Fibroblast of lung (primary cell): ENCODE measurements around the gene GRM8.

Experiments used
- EZH2 ChIP-seq: IDR thresholded peaks from 2 replicates; pipeline ENCODE4 v1.5.1; 2012; ENCODE audit warnings: low read length, control low read depth, mild to moderate bottlenecking; ENCODE audit errors: missing control alignments
- TF ChIP-seq, protein P1 (sequence below), 2 donors: IDR thresholded peaks in 1 of 2; conservative IDR thresholded peaks in 1 of 2; 1 replicate in 1 of 2; 2 replicates in 1 of 2; pipeline ENCODE4 v1.5.1; 2011 to 2012; ENCODE audit warnings: low read length in 2 of 2, control low read depth in 1 of 2, inconsistent platforms in 1 of 2, low read depth in 1 of 2, mild to moderate bottlenecking in 1 of 2

DNA sequence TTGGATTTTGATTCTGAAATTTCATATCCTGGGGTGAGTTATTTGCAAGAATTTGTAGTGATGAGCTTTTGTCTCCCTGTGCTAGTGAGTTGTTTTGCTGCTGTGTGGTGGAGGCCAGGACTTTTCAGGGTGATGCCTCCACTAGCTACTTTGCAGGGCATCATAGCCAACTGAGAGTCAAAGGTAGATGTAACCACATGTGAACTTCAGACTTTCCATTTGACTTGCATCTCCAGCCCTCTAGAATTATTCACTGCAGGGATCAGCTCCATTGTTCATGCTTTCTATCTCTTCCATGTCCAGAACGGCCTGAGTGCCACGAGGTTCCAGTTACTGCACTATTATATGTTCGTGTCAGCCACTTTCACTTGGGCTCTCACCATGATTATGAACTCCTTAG, 534.3 kb downstream of the GRM8 start:
- TF ChIP-seq EZH2 = no peak
- TF ChIP-seq, protein P1, sequence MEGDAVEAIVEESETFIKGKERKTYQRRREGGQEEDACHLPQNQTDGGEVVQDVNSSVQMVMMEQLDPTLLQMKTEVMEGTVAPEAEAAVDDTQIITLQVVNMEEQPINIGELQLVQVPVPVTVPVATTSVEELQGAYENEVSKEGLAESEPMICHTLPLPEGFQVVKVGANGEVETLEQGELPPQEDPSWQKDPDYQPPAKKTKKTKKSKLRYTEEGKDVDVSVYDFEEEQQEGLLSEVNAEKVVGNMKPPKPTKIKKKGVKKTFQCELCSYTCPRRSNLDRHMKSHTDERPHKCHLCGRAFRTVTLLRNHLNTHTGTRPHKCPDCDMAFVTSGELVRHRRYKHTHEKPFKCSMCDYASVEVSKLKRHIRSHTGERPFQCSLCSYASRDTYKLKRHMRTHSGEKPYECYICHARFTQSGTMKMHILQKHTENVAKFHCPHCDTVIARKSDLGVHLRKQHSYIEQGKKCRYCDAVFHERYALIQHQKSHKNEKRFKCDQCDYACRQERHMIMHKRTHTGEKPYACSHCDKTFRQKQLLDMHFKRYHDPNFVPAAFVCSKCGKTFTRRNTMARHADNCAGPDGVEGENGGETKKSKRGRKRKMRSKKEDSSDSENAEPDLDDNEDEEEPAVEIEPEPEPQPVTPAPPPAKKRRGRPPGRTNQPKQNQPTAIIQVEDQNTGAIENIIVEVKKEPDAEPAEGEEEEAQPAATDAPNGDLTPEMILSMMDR (conservative IDR thresholded peaks at IDR 0.05 in 1 of 2, IDR thresholded peaks at IDR 0.05 in 1 of 2; ENCODE audit: low read depth in 1 of 2, low read length in 2 of 2) = no peak
